Measurements from ENCODE around the gene METTL9.
"Not testable (repeated sequence)": the region's sequence is repeated elsewhere in the genome, so short reads cannot be mapped to it uniquely, and the experiment has no call there.

The METTL9 gene

DNA sequence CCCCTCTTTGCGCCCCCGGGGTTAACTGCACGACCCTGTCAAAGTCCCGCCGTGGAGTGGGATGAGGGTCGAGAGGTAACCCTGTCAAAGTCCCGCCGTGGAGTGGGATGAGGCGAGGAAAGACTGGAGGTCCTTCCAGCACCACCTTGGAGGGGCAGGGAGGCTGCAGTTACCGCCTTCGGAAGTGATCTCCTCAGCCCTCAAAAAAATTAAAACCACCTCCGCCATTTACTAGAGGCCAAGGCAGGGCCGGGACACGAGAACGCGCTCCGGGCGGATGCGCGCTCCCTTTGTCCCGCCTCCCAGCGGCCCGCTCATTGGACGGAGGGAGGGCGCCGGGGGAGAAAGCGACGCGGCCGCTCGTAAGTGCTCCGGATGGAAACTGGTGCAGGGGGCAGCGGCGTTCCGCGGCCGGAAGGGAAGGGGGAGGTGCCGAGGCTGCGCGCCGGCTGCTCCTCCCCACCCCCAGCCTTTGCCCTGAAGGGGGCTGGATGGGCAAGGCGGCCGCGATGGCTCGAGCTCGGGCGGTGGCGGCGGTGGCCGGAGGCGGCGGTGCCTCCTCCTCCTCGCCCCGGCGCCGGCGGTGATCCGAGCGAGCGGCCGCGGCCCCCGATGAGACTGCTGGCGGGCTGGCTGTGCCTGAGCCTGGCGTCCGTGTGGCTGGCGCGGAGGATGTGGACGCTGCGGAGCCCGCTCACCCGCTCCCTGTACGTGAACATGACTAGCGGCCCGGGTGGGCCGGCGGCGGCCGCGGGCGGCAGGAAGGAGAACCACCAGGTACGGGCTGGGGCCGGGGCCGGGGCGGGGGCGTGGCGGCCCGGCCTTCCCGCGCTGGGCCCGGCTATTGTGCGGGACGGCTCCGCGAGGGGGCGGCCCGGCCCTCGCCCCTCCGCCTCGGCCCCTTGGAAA is at the start of gene METTL9:
Gene METTL9 (plus strand): TSS at position 456 of the 909 bp plus-strand sequence. CDS start 157 bp downstream, at position 613.
- H3K9me3 ChIP-seq (ENCODE audit: control insufficient read depth in 1 of 2, low read length in 2 of 2), result no peaks in the 10 kb centered on the region
- H3K36me3 ChIP-seq (ENCODE audit: control insufficient read depth in 1 of 2, insufficient read depth in 2 of 2, low read length in 2 of 2), result no peaks in the 10 kb centered on the region
- peak within 1 kb of the TSS; percentile 79 to 86 for H3K4me3 ChIP-seq (ENCODE audit: low read depth in 1 of 2, low read length in 2 of 2)
- H3K4me1 ChIP-seq (ENCODE audit: control insufficient read depth in 1 of 2, insufficient read depth in 2 of 2, low read length in 2 of 2), result peaks cover 4 to 39% of the 10 kb centered on the region in 2 donors
- H3K27me3 ChIP-seq (ENCODE audit: low read depth, low read length), result no peaks in the 10 kb centered on the region
- peak within 1 kb of the TSS; percentile 98 for H3K27ac ChIP-seq (ENCODE audit: low read length)

DNA sequence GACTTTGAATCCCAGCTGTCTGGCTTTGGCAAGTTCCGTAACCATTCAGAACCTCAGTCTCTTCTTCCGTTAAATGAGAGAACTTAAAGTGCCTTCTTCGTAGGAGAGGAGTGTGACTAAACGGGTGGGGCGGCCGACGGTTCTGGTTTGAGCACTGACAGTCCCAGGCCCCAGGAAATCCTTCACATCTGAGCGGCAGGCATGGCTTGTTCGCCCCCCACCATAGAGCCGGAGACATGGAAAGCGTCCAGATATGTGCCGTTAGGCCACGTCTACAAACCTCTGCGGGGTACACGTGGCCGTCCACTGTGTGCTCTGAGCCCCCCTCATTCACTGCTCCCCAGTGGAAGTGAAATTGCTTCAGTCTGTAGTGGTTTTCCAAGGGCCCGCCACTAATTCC is 49.4 kb upstream of the METTL9 start:
- not testable (repeated sequence) for H3K4me1 ChIP-seq (ENCODE audit: control insufficient read depth in 1 of 2, insufficient read depth in 2 of 2, low read length in 2 of 2); H3K27ac ChIP-seq (ENCODE audit: low read length); H3K36me3 ChIP-seq (ENCODE audit: control insufficient read depth in 1 of 2, insufficient read depth in 2 of 2, low read length in 2 of 2); H3K9me3 ChIP-seq (ENCODE audit: control insufficient read depth in 1 of 2, low read length in 2 of 2); H3K27me3 ChIP-seq (ENCODE audit: low read depth, low read length); H3K4me3 ChIP-seq (ENCODE audit: low read depth in 1 of 2, low read length in 2 of 2)

DNA sequence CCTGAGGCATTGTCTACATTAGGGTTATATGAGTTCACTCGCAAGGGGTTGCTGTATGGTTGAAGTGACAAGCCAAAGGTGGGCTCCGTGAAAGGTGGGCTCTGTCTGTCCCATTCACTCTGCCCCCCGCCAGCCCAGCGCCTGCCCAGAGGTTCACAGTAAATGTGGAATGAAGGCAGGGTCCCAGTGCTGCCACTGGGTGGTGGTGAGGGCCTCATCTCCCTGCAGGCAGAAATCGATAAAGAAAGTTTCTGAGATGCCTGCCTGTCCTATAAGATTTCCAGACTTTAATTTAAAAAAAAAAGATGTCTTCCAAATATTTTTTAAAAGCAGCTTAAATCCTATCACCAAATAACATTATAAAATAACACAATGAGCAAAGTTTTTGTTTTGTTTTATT is 48.9 kb upstream of the METTL9 start:
- H3K27me3 ChIP-seq (ENCODE audit: low read depth, low read length); H3K27ac ChIP-seq (ENCODE audit: low read length); H3K4me3 ChIP-seq (ENCODE audit: low read depth in 1 of 2, low read length in 2 of 2); H3K4me1 ChIP-seq (ENCODE audit: control insufficient read depth in 1 of 2, insufficient read depth in 2 of 2, low read length in 2 of 2); H3K9me3 ChIP-seq (ENCODE audit: control insufficient read depth in 1 of 2, low read length in 2 of 2); H3K36me3 ChIP-seq (ENCODE audit: control insufficient read depth in 1 of 2, insufficient read depth in 2 of 2, low read length in 2 of 2): not testable (repeated sequence)

DNA sequence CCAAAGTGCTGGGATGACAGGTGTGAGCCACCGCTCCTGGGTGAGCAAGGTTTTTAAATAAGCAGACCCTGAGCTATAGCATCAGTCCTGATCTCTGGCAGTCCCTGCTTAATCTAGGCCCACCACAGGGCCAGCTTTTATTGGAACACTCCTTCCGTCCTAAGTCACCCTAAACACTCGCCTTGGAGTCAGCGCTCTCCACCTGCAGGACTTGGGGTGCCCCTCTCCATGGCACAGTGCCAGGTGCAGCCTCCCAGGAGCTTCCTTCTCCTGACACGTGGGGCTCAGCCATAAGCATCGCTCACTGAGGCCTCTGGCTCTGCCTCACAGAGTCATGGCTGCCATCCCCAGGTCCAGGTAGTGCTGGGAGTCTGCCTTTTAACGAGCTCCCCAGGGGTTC is 48.3 kb upstream of the METTL9 start:
- H3K27ac ChIP-seq (ENCODE audit: low read length); H3K9me3 ChIP-seq (ENCODE audit: control insufficient read depth in 1 of 2, low read length in 2 of 2); H3K27me3 ChIP-seq (ENCODE audit: low read depth, low read length): not testable (repeated sequence)

DNA sequence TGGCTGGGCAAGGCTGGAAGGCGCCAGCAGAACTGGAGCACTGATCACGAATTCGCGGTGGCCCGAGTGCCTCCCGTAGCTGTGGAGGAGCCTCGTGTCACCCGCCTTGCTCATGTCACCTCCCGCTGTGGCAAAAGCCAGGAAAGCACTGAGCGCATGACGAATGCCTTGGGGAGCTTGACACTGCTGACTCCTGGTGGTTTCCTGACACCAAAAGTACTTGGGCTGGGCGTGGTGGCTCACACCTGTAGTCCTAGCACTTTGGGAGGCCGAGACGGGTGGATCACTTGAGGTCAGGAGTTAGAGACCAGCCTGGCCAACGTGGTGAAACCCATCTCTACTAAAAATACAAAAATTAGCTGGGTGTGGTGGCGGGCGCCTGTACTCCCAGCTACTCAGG is 47.8 kb upstream of the METTL9 start:
- not testable (repeated sequence) for H3K27ac ChIP-seq (ENCODE audit: low read length); H3K4me1 ChIP-seq (ENCODE audit: control insufficient read depth in 1 of 2, insufficient read depth in 2 of 2, low read length in 2 of 2); H3K9me3 ChIP-seq (ENCODE audit: control insufficient read depth in 1 of 2, low read length in 2 of 2)

More for the DNA sequence above, 48.3 kb upstream of the METTL9 start:
- H3K36me3 ChIP-seq (ENCODE audit: control insufficient read depth in 1 of 2, insufficient read depth in 2 of 2, low read length in 2 of 2); H3K4me1 ChIP-seq (ENCODE audit: control insufficient read depth in 1 of 2, insufficient read depth in 2 of 2, low read length in 2 of 2); H3K4me3 ChIP-seq (ENCODE audit: low read depth in 1 of 2, low read length in 2 of 2): not testable (repeated sequence)

DNA sequence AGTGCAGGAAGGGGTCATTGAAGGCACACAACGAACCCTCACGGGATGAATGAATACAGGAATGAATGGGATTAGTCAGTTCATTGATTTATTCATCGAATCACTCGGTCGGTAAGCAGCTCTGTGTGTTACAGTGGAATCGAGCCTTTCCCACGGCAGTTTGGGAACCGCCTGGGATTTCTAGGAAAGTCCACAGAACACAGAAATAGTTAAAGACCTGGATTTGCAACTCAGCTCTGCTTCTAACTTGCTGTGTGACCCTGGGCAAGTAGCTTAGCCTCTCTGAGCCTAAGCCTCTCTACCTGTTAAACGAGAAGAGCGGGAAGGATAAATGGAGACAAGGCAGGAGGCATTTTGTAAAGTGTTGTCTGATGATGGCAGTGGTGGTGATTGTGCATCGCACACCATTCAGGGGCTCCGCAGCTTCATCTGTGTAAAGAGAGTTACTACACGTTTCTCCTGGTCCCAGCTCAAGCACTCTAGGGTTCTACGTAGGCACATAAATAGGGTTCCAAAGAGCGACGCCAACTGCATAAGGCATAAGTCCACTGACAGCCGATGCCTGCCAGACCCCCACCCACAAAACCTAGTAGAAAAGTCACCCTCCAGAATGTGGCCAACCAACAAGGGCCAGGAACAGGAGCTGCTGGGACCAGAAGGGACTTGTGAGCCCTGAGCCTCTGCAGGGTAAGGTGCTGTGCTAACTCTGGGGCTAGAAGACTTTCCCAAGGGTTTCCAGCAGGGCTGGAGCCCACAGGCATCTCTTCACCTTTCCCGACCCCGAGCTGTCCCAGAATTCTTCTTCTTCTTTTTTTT is 45.7 kb upstream of the METTL9 start:
- not testable (repeated sequence) for H3K4me1 ChIP-seq (ENCODE audit: control insufficient read depth in 1 of 2, insufficient read depth in 2 of 2, low read length in 2 of 2); H3K9me3 ChIP-seq (ENCODE audit: control insufficient read depth in 1 of 2, low read length in 2 of 2); H3K27ac ChIP-seq (ENCODE audit: low read length); H3K4me3 ChIP-seq (ENCODE audit: low read depth in 1 of 2, low read length in 2 of 2); H3K27me3 ChIP-seq (ENCODE audit: low read depth, low read length); H3K36me3 ChIP-seq (ENCODE audit: control insufficient read depth in 1 of 2, insufficient read depth in 2 of 2, low read length in 2 of 2)

More for the DNA sequence above, 47.8 kb upstream of the METTL9 start:
- H3K36me3 ChIP-seq (ENCODE audit: control insufficient read depth in 1 of 2, insufficient read depth in 2 of 2, low read length in 2 of 2); H3K27me3 ChIP-seq (ENCODE audit: low read depth, low read length); H3K4me3 ChIP-seq (ENCODE audit: low read depth in 1 of 2, low read length in 2 of 2): not testable (repeated sequence)

DNA sequence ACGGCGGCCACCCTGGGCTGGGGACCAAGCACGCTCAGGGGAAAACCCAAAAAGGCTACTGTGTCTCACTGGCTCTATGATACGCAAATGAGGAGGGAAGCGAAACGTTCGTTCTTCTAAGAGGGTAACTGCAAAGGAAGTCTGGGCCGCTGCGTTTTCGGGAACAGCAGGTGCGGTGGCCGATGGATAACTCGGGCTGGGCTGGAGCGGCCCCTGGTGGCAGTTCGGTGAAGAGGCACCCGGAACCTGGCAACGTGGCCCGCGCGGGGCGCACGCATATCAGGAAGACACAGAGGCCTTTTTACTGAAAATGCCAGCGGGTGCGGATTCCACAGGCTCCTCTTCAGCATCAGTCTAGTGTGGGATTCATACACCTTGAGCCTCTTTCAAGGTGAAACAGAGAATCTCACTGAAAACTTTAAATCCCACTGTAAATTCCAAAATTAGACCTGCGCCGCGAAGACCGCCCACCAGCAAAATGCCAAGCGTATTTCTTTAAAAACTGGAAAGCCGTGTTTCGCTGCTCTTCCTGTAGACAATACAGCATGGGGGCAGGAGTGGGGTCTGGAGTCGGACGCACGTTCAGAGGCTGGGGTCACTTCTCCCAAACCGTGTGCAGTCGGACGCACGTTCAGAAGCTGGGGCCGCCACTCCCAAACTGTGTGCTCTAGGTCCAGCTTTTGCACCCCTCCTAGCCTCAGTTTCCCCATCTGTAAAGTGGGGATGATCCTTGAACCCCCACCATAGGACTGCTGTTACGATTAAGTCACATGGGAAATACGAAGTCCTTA is 44.4 kb upstream of the METTL9 start:
- peaks cover 0 to 4% of the 10 kb centered on the region in 2 donors for H3K4me1 ChIP-seq (ENCODE audit: control insufficient read depth in 1 of 2, insufficient read depth in 2 of 2, low read length in 2 of 2)
- H3K36me3 ChIP-seq (ENCODE audit: control insufficient read depth in 1 of 2, insufficient read depth in 2 of 2, low read length in 2 of 2), result no peaks in the 10 kb centered on the region
- no peak overlapping the region for H3K27ac ChIP-seq (ENCODE audit: low read length)
- peak overlapping the region; percentile 11 to 41 for H3K4me3 ChIP-seq (ENCODE audit: low read depth in 1 of 2, low read length in 2 of 2)
- H3K9me3 ChIP-seq (ENCODE audit: control insufficient read depth in 1 of 2, low read length in 2 of 2), result no peaks in the 10 kb centered on the region
- H3K27me3 ChIP-seq (ENCODE audit: low read depth, low read length), result no peaks in the 10 kb centered on the region

DNA sequence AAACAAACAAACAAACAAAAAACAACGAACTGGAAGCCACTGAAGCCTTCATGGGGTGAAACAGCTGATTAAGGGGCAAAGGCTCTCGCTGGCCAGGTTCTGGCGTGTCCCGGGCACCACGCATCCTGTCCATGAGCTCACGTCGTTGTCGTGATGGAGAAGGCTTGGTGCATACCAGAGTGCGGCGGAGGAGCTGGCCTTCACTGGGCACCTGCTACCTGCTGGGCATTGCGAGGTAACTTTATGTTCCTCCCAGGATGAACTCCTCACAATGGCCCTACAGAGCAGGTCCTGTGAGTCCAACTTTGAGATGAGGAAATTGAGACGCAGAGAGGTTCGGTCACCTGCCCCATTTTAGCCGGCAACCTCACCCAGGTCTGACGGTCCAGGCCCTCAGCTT is 43.8 kb upstream of the METTL9 start:
- not testable (repeated sequence) for H3K27me3 ChIP-seq (ENCODE audit: low read depth, low read length); H3K9me3 ChIP-seq (ENCODE audit: control insufficient read depth in 1 of 2, low read length in 2 of 2); H3K4me3 ChIP-seq (ENCODE audit: low read depth in 1 of 2, low read length in 2 of 2); H3K36me3 ChIP-seq (ENCODE audit: control insufficient read depth in 1 of 2, insufficient read depth in 2 of 2, low read length in 2 of 2); H3K27ac ChIP-seq (ENCODE audit: low read length); H3K4me1 ChIP-seq (ENCODE audit: control insufficient read depth in 1 of 2, insufficient read depth in 2 of 2, low read length in 2 of 2)

DNA sequence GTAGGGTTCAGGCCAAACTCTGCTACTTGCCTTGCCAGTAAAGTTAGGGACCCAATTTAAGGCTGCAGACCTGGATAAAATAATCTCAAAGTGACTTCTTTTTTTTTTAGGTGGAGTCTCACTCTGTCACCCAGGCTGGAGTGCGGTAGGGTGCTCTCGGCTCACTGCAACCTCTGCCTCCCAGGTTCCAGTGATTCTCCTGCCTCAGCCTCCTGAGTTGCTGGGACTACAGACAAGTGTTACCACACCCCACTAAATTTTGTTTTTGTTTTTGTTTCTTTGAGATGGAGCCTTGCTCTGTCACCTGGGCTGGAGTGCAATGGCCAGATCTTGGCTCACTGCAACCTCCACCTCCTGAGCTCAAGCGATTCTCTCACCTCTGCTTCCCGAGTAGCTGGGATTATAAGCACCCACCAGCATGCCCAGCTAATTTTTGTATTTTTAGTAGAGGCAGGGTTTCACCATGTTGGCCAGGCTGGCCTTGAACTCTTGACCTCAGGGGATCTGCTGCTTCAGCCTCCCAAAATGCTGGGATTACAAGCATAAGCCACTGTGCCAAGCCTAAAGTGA is 43.3 kb upstream of the METTL9 start:
- not testable (repeated sequence) for H3K9me3 ChIP-seq (ENCODE audit: control insufficient read depth in 1 of 2, low read length in 2 of 2); H3K4me3 ChIP-seq (ENCODE audit: low read depth in 1 of 2, low read length in 2 of 2); H3K27ac ChIP-seq (ENCODE audit: low read length); H3K4me1 ChIP-seq (ENCODE audit: control insufficient read depth in 1 of 2, insufficient read depth in 2 of 2, low read length in 2 of 2); H3K36me3 ChIP-seq (ENCODE audit: control insufficient read depth in 1 of 2, insufficient read depth in 2 of 2, low read length in 2 of 2); H3K27me3 ChIP-seq (ENCODE audit: low read depth, low read length)

DNA sequence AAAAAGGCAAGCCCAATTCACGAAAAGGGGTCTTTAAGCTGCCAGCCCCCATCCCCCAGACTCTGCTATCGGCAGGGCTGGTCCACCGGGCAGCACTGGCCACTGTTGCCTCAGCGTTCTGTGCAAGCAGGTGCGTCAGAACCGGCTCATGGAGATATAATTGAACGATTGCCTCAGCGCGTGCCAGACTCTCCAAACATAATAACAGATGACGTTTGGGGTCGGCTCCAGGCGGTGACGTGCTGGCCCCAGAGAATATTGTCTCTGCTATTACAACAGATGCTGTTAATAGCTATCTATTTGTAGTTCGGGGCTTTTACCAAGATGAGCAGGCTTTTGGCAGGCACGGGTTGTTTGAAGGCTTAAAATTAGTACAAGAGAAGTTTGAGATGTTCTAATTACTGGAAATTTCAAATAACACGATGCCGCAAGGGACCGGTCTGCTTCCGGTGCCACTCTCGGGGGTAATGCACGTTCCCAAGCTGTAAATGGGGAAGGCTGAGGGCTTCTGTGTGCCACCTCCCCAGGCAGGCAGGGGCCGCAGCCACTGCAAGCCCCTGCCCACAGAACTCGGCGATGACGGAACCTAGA is 42.6 kb upstream of the METTL9 start:
- H3K9me3 ChIP-seq (ENCODE audit: control insufficient read depth in 1 of 2, low read length in 2 of 2); H3K36me3 ChIP-seq (ENCODE audit: control insufficient read depth in 1 of 2, insufficient read depth in 2 of 2, low read length in 2 of 2); H3K4me1 ChIP-seq (ENCODE audit: control insufficient read depth in 1 of 2, insufficient read depth in 2 of 2, low read length in 2 of 2); H3K27ac ChIP-seq (ENCODE audit: low read length); H3K4me3 ChIP-seq (ENCODE audit: low read depth in 1 of 2, low read length in 2 of 2); H3K27me3 ChIP-seq (ENCODE audit: low read depth, low read length): not testable (repeated sequence)

Data from muscle layer of duodenum (tissue), 2 donors.